ENCODE data around the gene LRRC23.

Gene LRRC23

GRCh38 chr12:6944381-6945186 is 40.0 kb downstream of the LRRC23 start:
- peak; percentile 89 for DNase-seq

- DNase-seq, result no peak
Measured at GRCh38 chr12:6945613-6946012, 41.0 kb downstream of the LRRC23 start.

- DNase-seq, result peak; percentile 99
Measured at GRCh38 chr12:6946033-6946919, 41.7 kb downstream of the LRRC23 start.

- no peak for DNase-seq
Measured at GRCh38 chr12:6946920-6947374, 42.3 kb downstream of the LRRC23 start.

- no peak for DNase-seq
Measured at GRCh38 chr12:6947615-6948014, 43.0 kb downstream of the LRRC23 start.

- no peak for DNase-seq
Measured at GRCh38 chr12:6948873-6949594, 44.4 kb downstream of the LRRC23 start.

GRCh38 chr12:6950401-6950801 is 45.8 kb downstream of the LRRC23 start:
- DNase-seq, result no peak

- no peak for DNase-seq
Measured at GRCh38 chr12:6950811-6951540, 46.4 kb downstream of the LRRC23 start, which contains the start of gene PTPN6. Gene PTPN6, plus strand, starts transcription at chr12:6951356. Its CDS starts 157 bp downstream, at chr12:6951513.

- no peak for DNase-seq
Measured at GRCh38 chr12:6951551-6952120, 47.0 kb downstream of the LRRC23 start.

- DNase-seq, result no peak
Measured at GRCh38 chr12:6952121-6952862, 47.7 kb downstream of the LRRC23 start.

GRCh38 chr12:6952863-6953441 is 48.3 kb downstream of the LRRC23 start:
- no peak for DNase-seq

- DNase-seq, result no peak
Measured at GRCh38 chr12:6953442-6954315, 49.1 kb downstream of the LRRC23 start.

- DNase-seq, result no peak
Measured at GRCh38 chr12:6954316-6955107, 49.9 kb downstream of the LRRC23 start.

- DNase-seq, result no peak
Measured at GRCh38 chr12:6955108-6956020, 50.7 kb downstream of the LRRC23 start.

GRCh38 chr12:6956021-6956727 is 51.6 kb downstream of the LRRC23 start:
- no peak for DNase-seq

GRCh38 chr12:6957151-6957701 is 52.6 kb downstream of the LRRC23 start:
- DNase-seq, result no peak

All from DMS153 (cell line).